Heart left ventricle (tissue), 16 donors: Measurements from ENCODE around the gene PRDX6. TPM values are rescaled to one million over a fixed set of nuclear protein-coding genes. Genes with fewer than 3 reads are reported as not detected.

ENCODE experiments used
- ATAC-seq, 4 donors: fragments of 200-7000 bp; cut with Tn5 transposase; one replicate each; pipeline ENCODE4 v1.9.1; 2020 to 2022; ENCODE audit warnings: moderate library complexity in 4 of 4, mild to moderate bottlenecking in 3 of 4, moderate number of reproducible peaks in 1 of 4
- DNase-seq, 5 donors: peaks; one replicate each; pipeline ENCODE4 v3.0.0-alpha.2; 2020
- H3K27ac ChIP-seq, 12 donors: fragments of 200-600 bp; sonication (generic) in 4 of 12; one replicate each; pipeline versions ENCODE4 v1.5.0 to v1.8.0; 2016 to 2022; ENCODE audit warnings: mild to moderate bottlenecking in 2 of 12
- H3K27me3 ChIP-seq, 9 donors: fragments of 200-600 bp; sonication (generic) in 2 of 9; one replicate each; pipeline versions ENCODE4 v1.5.1 to v1.8.0; 2016 to 2022; ENCODE audit warnings: mild to moderate bottlenecking in 3 of 9
- H3K36me3 ChIP-seq, 9 donors: fragments of 200-600 bp; sonication (generic) in 2 of 9; one replicate each; pipeline versions ENCODE4 v1.5.0 to v1.8.0; 2018 to 2022; ENCODE audit warnings: mild to moderate bottlenecking in 2 of 9
- H3K4me1 ChIP-seq, 12 donors: fragments of 200-600 bp; sonication (generic) in 4 of 12; one replicate each; pipeline versions ENCODE4 v1.5.0 to v1.8.0; 2016 to 2022; ENCODE audit warnings: mild to moderate bottlenecking in 3 of 12
- H3K4me3 ChIP-seq, 12 donors: fragments of 200-600 bp; sonication (generic) in 4 of 12; one replicate each; pipeline versions ENCODE4 v1.5.0 to v1.8.0; 2017 to 2022; ENCODE audit warnings: mild to moderate bottlenecking in 9 of 12, moderate library complexity in 4 of 12
- H3K9me3 ChIP-seq, 12 donors: fragments of 200-600 bp; sonication (generic) in 4 of 12; one replicate each; pipeline versions ENCODE4 v1.5.0 to v1.8.0; 2016 to 2022; ENCODE audit warnings: mild to moderate bottlenecking in 1 of 12
- CTCF ChIP-seq, 12 donors: fragments of 200-600 bp; sonication (generic) in 4 of 12; IDR thresholded peaks; one replicate each; pipeline versions ENCODE4 v1.5.0 to v1.8.0; 2018 to 2022; ENCODE audit warnings: antibody characterized with exemption in 12 of 12, mild to moderate bottlenecking in 5 of 12
- POLR2A ChIP-seq, 2 donors: fragments of 450-650 bp; IDR thresholded peaks; one replicate each; pipeline ENCODE4 v1.6.1; 2017; ENCODE audit warnings: antibody characterized with exemption in 2 of 2, mild to moderate bottlenecking in 2 of 2, moderate library complexity in 2 of 2
- WGBS, 4 donors: extraction: QIAGEN DNeasy Blood & Tissue Kit in 2 of 4; methylation state at CpG; one replicate each; pipeline versions ENCODE4 v1.1.5 to v1.1.7; 2013 to 2018; 5-methylcytosine and 5-hydroxymethylcytosine counted together
- intact Hi-C, 10 donors: fragments of 100-400 bp; cut with DNase I; formaldehyde crosslinking; loops; one replicate each; pipeline versions ENCODE4 v1.11.1 to v1.14.2; 2022
- polyA plus RNA-seq, 2 donors: library from polyadenylated mRNA; stranded (reverse); fragments of 200-250 nt; gene quantifications; one replicate each; pipeline ENCODE4 v1.2.3, GENCODE V29; 2013
- total RNA-seq, 9 donors: library from RNA; depleted of rRNA in 2 of 9; stranded (reverse); fragments of >200 nt in 2 of 9; fragmentation: NEBNext Ultra II Directional in 3 of 9; extraction: Animal tissue kit (Norgen Biotek cat#: 25700) in 3 of 9; gene quantifications; one replicate each; pipeline versions ENCODE4 v1.1.0 to v1.2.4, GENCODE V29; 2016 to 2023
- donor health status: ischemic (EF 13 %, LVEDD 7.1; RV severe dilation, severe dysfunction).
- donor health status: healthy with polysubstance abuse.
- donor health status: DM: no; HTN: yes; CAD: no.
- donor health status: DM: no; HTN: no; CAD: no.
- donor health status: ischemic (EF 25% LVEDD 6.9; RV normal size, moderate dysfunction).
- donor health status: ischemic (EF 25% LVEDD 5.7; RV mildly dilated, moderate dysfunction).
- donor health status: healthy.
- donor health status: DM: yes; HTN: yes; CAD: no.
- donor health status: ischemic (EF 35%, LVEDD 5.7; RV mildly dilated, moderate dysfunction).
- donor health status: nonischemic (EF 11% LVEDD 7.7; RV severe dilation, severe dysfunction).
- donor health status: DM: yes; HTN: yes; CAD: no.
- donor health status: PGD.
- donor health status: ischemic (EF 29% LVEDD 5.4; RV normal size, mild dysfunction).
- donor health status: nonischemic (EF 23%, LVEDD 6.1; RV moderate dilation, normal function).

PRDX6 gene
- total and polyA plus RNA-seq, 11 donors = 237 to 635 (median 433) TPM

GRCh38 chr1:173496757-173497320 is 19.7 kb downstream of the PRDX6 start:
- H3K9me3 ChIP-seq = no peaks in the 10 kb centered on the region
- peaks cover 0 to 3% (median 0%) of the 10 kb centered on the region in 9 donors for H3K36me3 ChIP-seq
- DNase-seq = no peak
- no peak overlapping the region for H3K27ac ChIP-seq
- WGBS, 4 donors = 89 to 99% (median 96%) methylated on average over 2 of the region's 2 CpGs
- TF ChIP-seq POLR2A (IDR thresholded peaks at IDR 0.05) = no peak
- H3K4me3 ChIP-seq = no peak overlapping the region
- no peaks in the 10 kb centered on the region for H3K27me3 ChIP-seq
- no peak for ATAC-seq
- intact Hi-C loops = no loop called here
- no peaks in the 10 kb centered on the region for H3K4me1 ChIP-seq

- H3K9me3 ChIP-seq = no peaks in the 10 kb centered on the region
- no peaks in the 10 kb centered on the region for H3K27me3 ChIP-seq
- 61 to 76% (median 71%) methylated on average over 4 of the region's 4 CpGs for WGBS, 4 donors
- ATAC-seq (no peak), DNase-seq (no peak)
- no peak overlapping the region for H3K4me3 ChIP-seq
- intact Hi-C loops = no loop called here
- H3K36me3 ChIP-seq = no peaks in the 10 kb centered on the region
- H3K27ac ChIP-seq = no peak overlapping the region
- TF ChIP-seq CTCF (IDR thresholded peaks at IDR 0.05) (no peak), POLR2A (IDR thresholded peaks at IDR 0.05) (no peak)
- no peaks in the 10 kb centered on the region for H3K4me1 ChIP-seq
Observed at GRCh38 chr1:173499729-173500128, 22.6 kb downstream of the PRDX6 start.

GRCh38 chr1:173502104-173502503 is 25.0 kb downstream of the PRDX6 start:
- 89 to 95% (median 95%) methylated on average over 1 of the region's 1 CpG for WGBS, 4 donors
- no peaks in the 10 kb centered on the region for H3K36me3 ChIP-seq
- ATAC-seq (no peak), DNase-seq (no peak)
- no peaks in the 10 kb centered on the region for H3K4me1 ChIP-seq
- no peak for TF ChIP-seq POLR2A (IDR thresholded peaks at IDR 0.05)
- TF ChIP-seq CTCF (IDR thresholded peaks at IDR 0.05) = no peak
- no peaks in the 10 kb centered on the region for H3K9me3 ChIP-seq
- no peaks in the 10 kb centered on the region for H3K27me3 ChIP-seq
- H3K27ac ChIP-seq = no peak overlapping the region
- intact Hi-C loops = no loop called here
- H3K4me3 ChIP-seq = no peak overlapping the region

- H3K36me3 ChIP-seq = no peaks in the 10 kb centered on the region
- DNase-seq (no peak), ATAC-seq (no peak)
- no peaks in the 10 kb centered on the region for H3K27me3 ChIP-seq
- no peaks in the 10 kb centered on the region for H3K4me1 ChIP-seq
- WGBS, 4 donors = 29 to 55% (median 41%) methylated on average over 4 of the region's 4 CpGs
- intact Hi-C loops = no loop called here
- TF ChIP-seq POLR2A (IDR thresholded peaks at IDR 0.05) = no peak
- TF ChIP-seq CTCF (IDR thresholded peaks at IDR 0.05) = no peak
- H3K27ac ChIP-seq = no peak overlapping the region
- H3K9me3 ChIP-seq = no peaks in the 10 kb centered on the region
- no peak overlapping the region for H3K4me3 ChIP-seq
Observed at GRCh38 chr1:173503391-173503790, 26.3 kb downstream of the PRDX6 start.

GRCh38 chr1:173504268-173504667 is 27.1 kb downstream of the PRDX6 start:
- H3K27ac ChIP-seq = no peak overlapping the region
- H3K4me3 ChIP-seq = no peak overlapping the region
- H3K36me3 ChIP-seq = no peaks in the 10 kb centered on the region
- no peak for TF ChIP-seq CTCF (IDR thresholded peaks at IDR 0.05)
- TF ChIP-seq POLR2A (IDR thresholded peaks at IDR 0.05) = no peak
- ATAC-seq = no peak
- no peaks in the 10 kb centered on the region for H3K4me1 ChIP-seq
- no peaks in the 10 kb centered on the region for H3K9me3 ChIP-seq
- DNase-seq = no peak
- no peaks in the 10 kb centered on the region for H3K27me3 ChIP-seq
- 89 to 94% (median 91%) methylated on average over 4 of the region's 4 CpGs for WGBS, 4 donors
- intact Hi-C loops = no loop called here
